Naive thymus-derived CD4-positive, alpha-beta T cell (primary cell): ENCODE measurements around the gene RBBP6. TPM values are rescaled to one million over a fixed set of nuclear protein-coding genes. Genes with fewer than 3 reads are reported as not detected.
"Not testable (repeated sequence)": the region's sequence is repeated elsewhere in the genome, so short reads cannot be mapped to it uniquely, and the experiment has no call there.

Experiments used
- ATAC-seq: fragments of 150-1000 bp; cut with Tn5 transposase; 2 replicates; pipeline ENCODE4 v1.10.0; 2021; ENCODE audit warnings: mild to moderate bottlenecking, moderate library complexity
- CTCF ChIA-PET: fragments of 350-600 bp; sonication (Branson Sonifier 250); formaldehyde crosslinking; loops from one replicate; lab custom pipeline; 2021; ENCODE audit warnings: antibody characterized with exemption; lab: Charles Lee
- POLR2A ChIA-PET: fragments of 350-600 bp; sonication (Branson Sonifier 250); formaldehyde crosslinking; loops from one replicate; lab custom pipeline; 2021; ENCODE audit warnings: antibody characterized with exemption, inconsistent platforms; lab: Charles Lee
- DNase-seq, 9 donors: peaks; one replicate each; pipeline versions ENCODE4 v3.0.0 to v3.0.0-alpha.2; 2020 to 2022; ENCODE audit warnings: mixed read lengths in 1 of 9
- H3K27ac ChIP-seq: one replicate; pipeline ENCODE4 v1.7.0; 2013; ENCODE audit warnings: mild to moderate bottlenecking, low read depth, low read length, moderate library complexity
- H3K27me3 ChIP-seq, 2 donors: one replicate each; pipeline ENCODE4 v1.7.0; 2013; ENCODE audit warnings: low read length in 2 of 2, mild to moderate bottlenecking in 2 of 2, moderate library complexity in 2 of 2; ENCODE audit not compliant: control insufficient read depth in 2 of 2, insufficient read depth in 2 of 2
- H3K36me3 ChIP-seq, 3 experiments: 1 replicate in 2 of 3; 2 replicates in 1 of 3; pipeline ENCODE4 v1.7.0; 2013; ENCODE audit warnings: low read length in 3 of 3, mild to moderate bottlenecking in 3 of 3, moderate library complexity in 1 of 3; ENCODE audit not compliant: insufficient read depth in 3 of 3, control insufficient read depth in 2 of 3
- H3K4me1 ChIP-seq, 2 donors: one replicate each; pipeline ENCODE4 v1.7.0; 2013; ENCODE audit warnings: low read length in 2 of 2, mild to moderate bottlenecking in 2 of 2, moderate library complexity in 1 of 2; ENCODE audit not compliant: control insufficient read depth in 2 of 2, insufficient read depth in 2 of 2
- H3K4me3 ChIP-seq: 2 replicates; pipeline ENCODE4 v1.7.0; 2013; ENCODE audit warnings: mild to moderate bottlenecking, low read length
- H3K9me3 ChIP-seq, 3 experiments: 1 replicate in 2 of 3; 2 replicates in 1 of 3; pipeline ENCODE4 v1.7.0; 2013; ENCODE audit warnings: low read length in 3 of 3; ENCODE audit not compliant: control insufficient read depth in 2 of 3
- H3K27ac Mint-ChIP-seq, 9 donors: one replicate each; pipeline ENCODE4 v1.8.0; 2020 to 2022; ENCODE audit warnings: mixed read lengths in 9 of 9, mild to moderate bottlenecking in 8 of 9, moderate library complexity in 5 of 9, inconsistent platforms in 2 of 9
- H3K27me3 Mint-ChIP-seq, 5 donors: one replicate each; pipeline ENCODE4 v1.8.0; 2021 to 2022; ENCODE audit warnings: mixed read lengths in 5 of 5, mild to moderate bottlenecking in 1 of 5
- H3K36me3 Mint-ChIP-seq, 5 donors: one replicate each; pipeline ENCODE4 v1.8.0; 2020 to 2022; ENCODE audit warnings: mixed read lengths in 5 of 5, mild to moderate bottlenecking in 3 of 5, inconsistent platforms in 1 of 5
- H3K4me1 Mint-ChIP-seq, 7 donors: one replicate each; pipeline ENCODE4 v1.8.0; 2020 to 2022; ENCODE audit warnings: mixed read lengths in 7 of 7, mild to moderate bottlenecking in 3 of 7, inconsistent platforms in 1 of 7
- H3K4me3 Mint-ChIP-seq, 10 donors: one replicate each; pipeline ENCODE4 v1.8.0; 2020 to 2022; ENCODE audit warnings: mild to moderate bottlenecking in 10 of 10, mixed read lengths in 10 of 10, moderate library complexity in 6 of 10, inconsistent platforms in 2 of 10
- H3K9me3 Mint-ChIP-seq, 11 donors: one replicate each; pipeline ENCODE4 v1.8.0; 2020 to 2022; ENCODE audit warnings: mixed read lengths in 11 of 11, mild to moderate bottlenecking in 4 of 11, inconsistent platforms in 1 of 11, moderate library complexity in 1 of 11
- intact Hi-C, 2 donors: fragments of 100-400 bp; cut with micrococcal nuclease; formaldehyde crosslinking; loops; one replicate each; pipeline ENCODE4 v1.15.1; 2023
- polyA plus RNA-seq, 2 donors: library from polyadenylated mRNA; unstranded; fragments of 300-500 nt; fragmentation: Illumina TruSeq; gene quantifications; one replicate each; pipeline ENCODE4 v1.2.3, GENCODE V29; 2021
- total RNA-seq, 6 experiments: library from RNA in 5 of 6; stranded (reverse) in 5 of 6; gene quantifications; 1 replicate in 5 of 6; 2 replicates in 1 of 6; pipeline ENCODE4 v1.2.3 and lab custom pipeline; 2021 to 2026

The RBBP6 gene
- total and polyA plus RNA-seq, 7 experiments from 2014 or later: 17.0 to 137 (median 91.2) TPM

- Histone ChIP-seq H3K4me3 (no peak overlapping the region), H3K27ac (no peak overlapping the region), H3K9me3 (peaks cover 0 to 16% (median 5%) of the 10 kb centered on the region in 3 experiments), H3K4me1 (no peaks in the 10 kb centered on the region), H3K36me3 (peaks cover 32 to 73% (median 47%) of the 10 kb centered on the region in 3 experiments), H3K27me3 (no peaks in the 10 kb centered on the region)
- ATAC-seq (no peak), DNase-seq (no peak)
- CTCF ChIA-PET: no interaction called here
- no peaks in the 10 kb centered on the region for H3K27me3 Mint-ChIP-seq
- H3K9me3 Mint-ChIP-seq: peaks cover 2 to 50% (median 30%) of the 10 kb centered on the region in 11 donors
- POLR2A ChIA-PET: no interaction called here
- intact Hi-C loops: no loop called here
- H3K36me3 Mint-ChIP-seq: peaks cover 48 to 80% (median 74%) of the 10 kb centered on the region in 5 donors
- H3K27ac Mint-ChIP-seq: peak overlapping the region in 1 of 9 donors; percentile 88
- H3K4me1 Mint-ChIP-seq: peaks cover 0 to 10% (median 0%) of the 10 kb centered on the region in 7 donors
- no peak overlapping the region for H3K4me3 Mint-ChIP-seq
Measured at GRCh38 chr16:24568392-24568791, 29.0 kb downstream of the RBBP6 start.

GRCh38 chr16:24571096-24571495 lies 31.7 kb downstream of the RBBP6 start:
- peaks cover 48 to 63% (median 59%) of the 10 kb centered on the region in 5 donors for H3K36me3 Mint-ChIP-seq

GRCh38 chr16:24572069-24572468 lies 32.7 kb downstream of the RBBP6 start:
- Mint-ChIP-seq H3K27me3 (no peaks in the 10 kb centered on the region), H3K4me1 (peaks cover 0 to 10% (median 0%) of the 10 kb centered on the region in 7 donors), H3K4me3 (peak overlapping the region in 1 of 10 donors; percentile 40), H3K27ac (peak overlapping the region in 2 of 9 donors; percentile 20 to 53), H3K9me3 (peaks cover 2 to 71% (median 33%) of the 10 kb centered on the region in 11 donors), H3K36me3 (peaks cover 46 to 58% (median 51%) of the 10 kb centered on the region in 5 donors)
- H3K9me3 ChIP-seq: peaks cover 0 to 16% (median 5%) of the 10 kb centered on the region in 3 experiments
- intact Hi-C loops: no loop called here
- no peak for ATAC-seq
- H3K36me3 ChIP-seq: peaks cover 16 to 42% (median 18%) of the 10 kb centered on the region in 3 experiments
- H3K4me1 ChIP-seq: no peaks in the 10 kb centered on the region
- CTCF ChIA-PET: no interaction called here
- no peak overlapping the region for H3K4me3 ChIP-seq
- POLR2A ChIA-PET: no interaction called here
- no peak for DNase-seq
- no peaks in the 10 kb centered on the region for H3K27me3 ChIP-seq
- no peak overlapping the region for H3K27ac ChIP-seq

More at GRCh38 chr16:24571096-24571495, 31.7 kb downstream of the RBBP6 start:
- intact Hi-C loops: no loop called here
- H3K27ac ChIP-seq: no peak overlapping the region
- H3K27me3 ChIP-seq: no peaks in the 10 kb centered on the region
- H3K9me3 ChIP-seq: peaks cover 0 to 16% (median 5%) of the 10 kb centered on the region in 3 experiments
- no peak for DNase-seq
- CTCF ChIA-PET: no interaction called here
- Mint-ChIP-seq H3K9me3 (peaks cover 2 to 61% (median 31%) of the 10 kb centered on the region in 11 donors), H3K4me1 (peaks cover 0 to 10% (median 0%) of the 10 kb centered on the region in 7 donors), H3K4me3 (no peak overlapping the region), H3K27me3 (no peaks in the 10 kb centered on the region), H3K27ac (peak overlapping the region in 1 of 9 donors; percentile 53)
- H3K36me3 ChIP-seq: peaks cover 18 to 52% (median 28%) of the 10 kb centered on the region in 3 experiments
- no peak overlapping the region for H3K4me3 ChIP-seq
- no peak for ATAC-seq
- H3K4me1 ChIP-seq: no peaks in the 10 kb centered on the region
- POLR2A ChIA-PET: no interaction called here

GRCh38 chr16:24573141-24573540 lies 33.8 kb downstream of the RBBP6 start:
- peaks cover 2 to 71% (median 33%) of the 10 kb centered on the region in 11 donors for H3K9me3 Mint-ChIP-seq

GRCh38 chr16:24574515-24575485 lies 35.4 kb downstream of the RBBP6 start:
- H3K9me3 ChIP-seq: peaks cover 0 to 16% (median 5%) of the 10 kb centered on the region in 3 experiments
- ATAC-seq, POLR2A ChIA-PET, H3K27me3 ChIP-seq, H3K4me1 ChIP-seq, CTCF ChIA-PET, H3K4me3 ChIP-seq, H3K27me3 Mint-ChIP-seq, H3K4me3 Mint-ChIP-seq, DNase-seq, intact Hi-C loops, H3K27ac Mint-ChIP-seq, H3K27ac ChIP-seq, H3K4me1 Mint-ChIP-seq: not testable (repeated sequence)
- peaks cover 21 to 31% (median 28%) of the 10 kb centered on the region in 5 donors for H3K36me3 Mint-ChIP-seq
- H3K36me3 ChIP-seq: peaks cover 0 to 15% (median 0%) of the 10 kb centered on the region in 3 experiments
- H3K9me3 Mint-ChIP-seq: peaks cover 2 to 57% (median 25%) of the 10 kb centered on the region in 11 donors

More at GRCh38 chr16:24573141-24573540, 33.8 kb downstream of the RBBP6 start:
- no peaks in the 10 kb centered on the region for H3K4me1 ChIP-seq
- Mint-ChIP-seq H3K27me3 (no peaks in the 10 kb centered on the region), H3K27ac (peak overlapping the region in 1 of 9 donors; percentile 76), H3K36me3 (peaks cover 35 to 47% (median 44%) of the 10 kb centered on the region in 5 donors), H3K4me3 (no peak overlapping the region), H3K4me1 (peaks cover 0 to 10% (median 0%) of the 10 kb centered on the region in 7 donors)
- no peak for ATAC-seq
- peaks cover 0 to 16% (median 5%) of the 10 kb centered on the region in 3 experiments for H3K9me3 ChIP-seq
- no peak overlapping the region for H3K27ac ChIP-seq
- POLR2A ChIA-PET: interaction anchor here (0.6 kb wide), 1 partner anchor 9 kb away, joined by 4 read pairs; no protein-coding TSS in a partner anchor
- H3K36me3 ChIP-seq: peaks cover 10 to 31% (median 15%) of the 10 kb centered on the region in 3 experiments
- CTCF ChIA-PET: no interaction called here
- intact Hi-C loops: no loop called here
- no peak for DNase-seq
- H3K4me3 ChIP-seq: no peak overlapping the region
- no peaks in the 10 kb centered on the region for H3K27me3 ChIP-seq

- H3K27me3 ChIP-seq, H3K36me3 ChIP-seq, POLR2A ChIA-PET, H3K27ac ChIP-seq, H3K4me3 ChIP-seq, ATAC-seq, H3K4me1 Mint-ChIP-seq, DNase-seq, H3K27me3 Mint-ChIP-seq, intact Hi-C loops, H3K4me1 ChIP-seq, H3K27ac Mint-ChIP-seq, H3K4me3 Mint-ChIP-seq, CTCF ChIA-PET: not testable (repeated sequence)
- Mint-ChIP-seq H3K9me3 (peaks cover 2 to 47% (median 22%) of the 10 kb centered on the region in 11 donors), H3K36me3 (peaks cover 14 to 21% (median 18%) of the 10 kb centered on the region in 5 donors)
- H3K9me3 ChIP-seq: peaks cover 0 to 16% (median 5%) of the 10 kb centered on the region in 3 experiments
Measured at GRCh38 chr16:24575791-24576190, 36.4 kb downstream of the RBBP6 start.
